ENCODE measurements around the gene METRNL.

DNA sequence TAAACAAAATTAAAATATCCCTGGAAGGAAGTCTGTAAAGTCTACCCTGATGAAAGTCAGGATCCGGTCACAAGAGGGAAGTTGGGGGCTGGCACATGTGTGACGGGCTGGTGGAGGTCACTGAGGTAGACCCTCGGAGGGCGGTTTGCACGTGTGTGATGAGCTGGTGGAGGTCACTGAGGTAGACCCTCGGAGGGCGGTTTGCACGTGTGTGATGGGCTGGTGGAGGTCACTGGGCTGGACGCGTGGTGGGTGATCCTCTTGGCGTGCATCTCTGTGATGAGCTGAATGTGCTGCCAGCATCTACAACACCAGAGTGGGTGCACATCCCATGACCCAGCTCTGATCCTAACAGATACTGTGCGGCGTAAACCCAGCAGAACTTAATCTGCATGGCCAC, 43.7 kb upstream of the METRNL start:
- TF ChIP-seq, protein P1, sequence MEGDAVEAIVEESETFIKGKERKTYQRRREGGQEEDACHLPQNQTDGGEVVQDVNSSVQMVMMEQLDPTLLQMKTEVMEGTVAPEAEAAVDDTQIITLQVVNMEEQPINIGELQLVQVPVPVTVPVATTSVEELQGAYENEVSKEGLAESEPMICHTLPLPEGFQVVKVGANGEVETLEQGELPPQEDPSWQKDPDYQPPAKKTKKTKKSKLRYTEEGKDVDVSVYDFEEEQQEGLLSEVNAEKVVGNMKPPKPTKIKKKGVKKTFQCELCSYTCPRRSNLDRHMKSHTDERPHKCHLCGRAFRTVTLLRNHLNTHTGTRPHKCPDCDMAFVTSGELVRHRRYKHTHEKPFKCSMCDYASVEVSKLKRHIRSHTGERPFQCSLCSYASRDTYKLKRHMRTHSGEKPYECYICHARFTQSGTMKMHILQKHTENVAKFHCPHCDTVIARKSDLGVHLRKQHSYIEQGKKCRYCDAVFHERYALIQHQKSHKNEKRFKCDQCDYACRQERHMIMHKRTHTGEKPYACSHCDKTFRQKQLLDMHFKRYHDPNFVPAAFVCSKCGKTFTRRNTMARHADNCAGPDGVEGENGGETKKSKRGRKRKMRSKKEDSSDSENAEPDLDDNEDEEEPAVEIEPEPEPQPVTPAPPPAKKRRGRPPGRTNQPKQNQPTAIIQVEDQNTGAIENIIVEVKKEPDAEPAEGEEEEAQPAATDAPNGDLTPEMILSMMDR (IDR thresholded peaks at IDR 0.05; ENCODE audit: insufficient read depth, low read length, poor library complexity, severe bottlenecking) = no peak
- TF ChIP-seq EZH2phosphoT487 (conservative IDR thresholded peaks at IDR 0.05; ENCODE audit: low read length) = no peak

Measured in SU-DHL-6 (cell line).